ENCODE data around the gene TGFB2.

The TGFB2 gene

GRCh38 chr1:218433744-218434143, 88.6 kb downstream of the TGFB2 start:
- no peak for DNase-seq

DNA sequence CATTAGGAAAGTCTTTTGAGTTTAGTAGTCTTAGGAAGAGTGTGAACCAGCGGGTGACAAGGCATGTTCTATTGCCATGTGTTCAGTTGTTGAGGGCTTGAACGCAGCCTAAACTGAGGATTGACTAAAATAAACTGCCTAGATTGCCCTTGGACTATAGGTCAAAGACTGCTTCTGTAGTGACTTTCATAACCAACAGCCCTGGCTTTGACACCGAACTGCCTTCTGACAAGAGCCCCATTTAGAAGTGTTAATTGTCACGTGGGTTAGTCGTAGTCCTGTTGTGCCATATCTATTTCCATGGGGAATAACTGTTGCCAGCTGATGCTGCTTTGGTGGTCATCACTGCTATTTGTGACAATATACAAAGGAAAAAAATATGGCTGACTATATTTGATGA, 90.4 kb downstream of the TGFB2 start:
- no peak for DNase-seq

GRCh38 chr1:218436346-218436745, 91.2 kb downstream of the TGFB2 start:
- DNase-seq: no peak

GRCh38 chr1:218436997-218437396, 91.9 kb downstream of the TGFB2 start:
- DNase-seq: no peak

GRCh38 chr1:218439541-218440295, 94.6 kb downstream of the TGFB2 start:
- peak; percentile 24 for DNase-seq

GRCh38 chr1:218443255-218443654, 98.1 kb downstream of the TGFB2 start:
- no peak for DNase-seq

- DNase-seq: no peak
These were observed 99.0 kb downstream of the TGFB2 start for GRCh38 chr1:218444173-218444572.

GRCh38 chr1:218444588-218444987, 99.5 kb downstream of the TGFB2 start:
- DNase-seq: no peak

GRCh38 chr1:218447010-218447689, 102.0 kb downstream of the TGFB2 start:
- DNase-seq: no peak

- no peak for DNase-seq
These were observed 106.3 kb downstream of the TGFB2 start for GRCh38 chr1:218451415-218451814.

- DNase-seq: no peak
These were observed 109.7 kb downstream of the TGFB2 start for GRCh38 chr1:218454700-218455282.

- no peak for DNase-seq
These were observed 111.3 kb downstream of the TGFB2 start for GRCh38 chr1:218456444-218456843.

GRCh38 chr1:218459450-218459849, 114.3 kb downstream of the TGFB2 start:
- DNase-seq: no peak

- DNase-seq: no peak
These were observed 115.0 kb downstream of the TGFB2 start for GRCh38 chr1:218459878-218460711.

DNA sequence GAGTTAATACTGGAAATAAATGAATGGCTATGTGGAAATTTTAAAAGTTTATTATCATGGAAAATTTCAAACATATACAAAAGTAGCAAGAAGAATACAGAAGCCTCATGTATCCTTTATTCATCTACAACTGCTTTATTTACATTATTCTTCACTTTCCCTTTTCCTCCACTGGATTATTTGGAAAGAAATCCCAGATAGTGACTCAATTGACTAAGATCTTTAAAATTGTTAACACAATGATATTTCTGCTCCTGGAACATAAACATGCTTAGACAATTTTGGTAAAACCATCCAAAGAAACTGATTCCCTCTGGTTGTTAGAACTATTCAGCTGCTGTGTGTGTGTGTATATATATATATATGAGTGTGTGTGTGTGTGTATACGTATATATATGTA, 116.2 kb downstream of the TGFB2 start:
- DNase-seq: no peak

- no peak for DNase-seq
These were observed 117.0 kb downstream of the TGFB2 start for GRCh38 chr1:218462116-218462515.

GRCh38 chr1:218462587-218462986, 117.5 kb downstream of the TGFB2 start:
- no peak for DNase-seq

- DNase-seq: no peak
These were observed 118.3 kb downstream of the TGFB2 start for GRCh38 chr1:218463194-218464156.

- DNase-seq: no peak
These were observed 119.7 kb downstream of the TGFB2 start for GRCh38 chr1:218464871-218465270.

GRCh38 chr1:218466341-218467010, 121.3 kb downstream of the TGFB2 start:
- no peak for DNase-seq

Data from NCI-H1092 (cell line).